Endometrial microvascular endothelial cells (primary cell): ENCODE measurements around the gene SNRK. TPM values are rescaled to one million over a fixed set of nuclear protein-coding genes. Genes with fewer than 3 reads are reported as not detected.

Source experiments
- in situ Hi-C: cut with HindIII; loops from 2 replicates; pipeline ENCODE4 v1.10.0; 2017; ENCODE audit warnings: low sequenced_read_pairs, low pct_unique_long_range_greater_than_20kb; ENCODE audit errors: inconsistent ontology term
- total RNA-seq: library from RNA; depleted of rRNA; stranded (reverse); fragments of >200 nt; gene quantifications from one replicate; pipeline ENCODE4 v1.2.3, GENCODE V29; 2015; ENCODE audit errors: inconsistent ontology term

SNRK gene
- total RNA-seq, 1 donor from 2014 or later = 139 TPM

DNA sequence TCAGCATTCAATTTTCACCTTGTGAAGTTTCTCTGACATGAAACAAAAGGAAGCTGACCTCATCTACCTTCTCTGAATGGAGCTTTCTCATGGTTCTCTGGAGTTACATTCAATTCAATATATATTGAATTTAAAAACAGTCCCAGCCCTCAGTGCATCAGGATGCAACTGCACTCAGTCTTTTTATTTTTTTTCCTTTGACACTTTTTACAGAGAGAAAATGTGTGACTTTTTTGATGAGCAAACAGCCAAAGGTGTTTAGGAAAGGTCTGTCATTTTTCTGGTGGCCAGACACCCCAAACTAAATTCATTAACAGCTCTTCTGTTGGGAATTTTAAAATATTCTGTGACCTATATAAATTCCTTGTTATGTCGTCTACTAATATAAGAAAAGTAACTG lies 19.3 kb upstream of the SNRK start:
- in situ Hi-C loops = no loop called here

DNA sequence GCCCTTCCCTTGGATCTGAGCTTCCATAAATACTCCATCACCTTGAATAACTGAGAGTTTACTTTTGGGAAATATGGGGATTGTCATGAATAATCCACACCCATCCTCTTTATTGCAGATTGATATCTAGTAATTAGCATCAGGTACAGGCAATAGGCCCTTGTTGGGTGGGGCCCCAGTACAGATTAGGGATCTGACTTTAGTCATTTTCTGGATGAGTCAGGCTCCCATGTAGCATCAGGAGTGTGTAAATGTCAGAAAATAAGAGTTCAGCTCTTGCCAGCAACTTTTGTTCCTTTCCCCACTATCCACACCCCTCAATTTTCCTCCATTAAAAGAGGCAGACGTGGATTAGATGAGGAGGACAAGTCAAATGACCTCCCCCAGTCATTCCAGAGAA lies 17.7 kb upstream of the SNRK start:
- in situ Hi-C loops = no loop called here

DNA sequence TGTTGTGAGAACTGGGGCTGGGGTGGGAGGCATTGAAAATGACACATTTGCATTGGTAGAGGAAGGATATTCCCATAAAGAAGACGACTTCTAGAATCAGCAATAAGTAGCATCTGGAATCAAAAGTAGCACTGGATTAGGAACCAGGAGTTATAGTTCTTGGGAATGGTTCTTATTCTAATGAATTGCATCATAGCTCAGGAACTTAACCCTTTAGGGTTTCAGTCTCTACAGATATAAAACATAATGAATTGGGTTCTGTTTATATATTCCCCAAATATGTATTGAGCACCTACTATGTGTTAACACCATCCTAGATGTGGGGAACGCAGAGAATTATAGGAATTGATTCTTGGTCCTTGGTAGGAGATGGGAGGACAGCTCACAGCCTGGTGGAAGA lies 16.3 kb upstream of the SNRK start:
- in situ Hi-C loops = no loop called here

DNA sequence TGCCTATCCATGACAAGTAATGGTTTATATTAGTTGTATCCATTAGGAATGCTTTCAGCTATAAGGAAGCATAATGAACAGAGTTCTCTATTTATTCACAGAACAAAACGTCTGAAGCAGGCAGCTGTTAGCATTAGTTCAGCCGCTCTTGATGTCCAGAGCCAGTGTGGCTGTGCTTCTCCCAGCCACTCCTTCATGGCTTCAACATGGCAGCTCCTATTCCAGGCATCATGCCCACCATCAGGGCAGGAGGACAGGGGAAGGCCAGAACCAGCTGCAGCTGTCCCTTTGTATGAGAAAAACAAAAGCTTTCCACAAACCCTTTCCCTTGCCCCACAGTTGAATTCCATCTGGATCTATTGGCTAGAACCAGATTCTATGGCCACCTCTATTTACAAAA lies 12.9 kb upstream of the SNRK start:
- in situ Hi-C loops = no loop called here

GRCh38 chr3:43279082-43279481 lies 7.3 kb upstream of the SNRK start:
- in situ Hi-C loops = no loop called here

GRCh38 chr3:43279532-43279931 lies 6.8 kb upstream of the SNRK start:
- in situ Hi-C loops = no loop called here

- in situ Hi-C loops = no loop called here
Observed at GRCh38 chr3:43281020-43281419, 5.3 kb upstream of the SNRK start.

GRCh38 chr3:43284171-43284570 lies 2.2 kb upstream of the SNRK start:
- in situ Hi-C loops = no loop called here

DNA sequence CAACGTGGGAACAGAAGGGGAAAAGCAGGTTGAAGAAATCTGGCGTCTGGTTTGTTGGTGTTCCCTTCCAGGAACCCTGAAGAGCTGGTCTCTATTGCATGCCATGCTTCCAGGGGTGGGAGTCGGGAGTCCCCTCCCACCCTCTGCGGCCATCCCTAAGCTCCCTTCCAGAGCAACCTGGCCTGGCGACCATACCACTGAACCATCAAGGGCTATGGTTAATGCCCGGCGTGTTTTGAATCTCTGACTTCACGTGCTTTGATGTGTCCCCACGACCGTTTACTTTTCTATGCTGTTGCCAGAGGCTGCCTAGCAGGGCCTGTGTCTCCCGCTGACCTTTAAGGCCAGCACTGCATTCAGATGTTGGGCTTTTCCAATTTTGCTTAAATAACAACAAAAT lies 696 bp upstream of the SNRK start:
- in situ Hi-C loops = no loop called here

DNA sequence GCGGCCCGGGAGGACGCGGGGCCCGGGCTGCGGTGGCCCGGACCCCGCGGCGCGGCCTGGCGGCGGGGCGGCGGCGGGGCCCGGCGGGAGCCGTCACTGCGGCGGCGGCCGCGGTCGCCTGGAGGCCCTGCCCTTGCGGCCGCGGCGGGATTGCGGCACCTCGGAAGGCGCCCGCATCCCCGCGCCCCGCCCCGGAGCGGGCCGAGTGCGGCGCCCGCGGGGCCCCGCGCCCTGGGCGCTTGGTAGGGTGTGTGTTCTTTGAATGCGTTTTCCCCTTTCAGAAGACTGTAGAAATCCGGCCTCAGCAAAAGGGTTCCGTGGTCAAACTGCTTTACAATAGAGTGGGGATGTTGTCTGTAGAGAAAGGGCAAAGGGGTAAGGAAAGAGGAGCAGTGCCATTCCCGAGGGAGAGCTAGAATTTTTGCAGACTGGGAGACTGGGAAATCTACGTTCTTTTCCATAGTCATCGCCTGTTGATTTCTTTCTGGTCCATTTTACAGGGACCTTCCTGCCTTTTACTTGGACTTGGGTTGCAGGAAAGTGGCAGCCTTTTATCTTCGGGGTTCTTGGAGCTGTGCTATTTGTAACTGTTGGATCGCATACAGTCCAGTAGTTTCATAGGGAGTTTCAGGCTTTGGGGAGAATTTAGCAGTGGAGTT lies 630 bp downstream of the SNRK start:
- in situ Hi-C loops = no loop called here

GRCh38 chr3:43287500-43287873 lies 1.1 kb downstream of the SNRK start:
- in situ Hi-C loops = no loop called here

DNA sequence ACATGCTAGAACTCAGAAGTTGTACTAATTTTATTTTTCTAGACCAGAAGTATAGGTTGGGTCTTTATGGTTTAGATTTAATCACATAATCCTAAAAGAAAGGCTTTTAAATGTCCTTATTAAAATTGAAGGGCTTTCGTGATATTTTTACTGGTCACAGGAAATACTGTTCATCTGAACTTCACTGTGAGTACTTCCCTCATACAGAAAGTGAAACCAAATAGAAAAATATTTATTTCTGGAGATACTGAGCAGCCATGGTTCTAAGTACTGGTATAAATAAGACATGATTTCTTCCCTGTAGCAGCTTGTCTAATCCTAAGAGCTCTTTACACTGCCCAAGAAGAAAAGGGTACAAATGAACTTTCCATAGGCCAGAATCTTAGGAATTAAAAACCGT lies 2.0 kb downstream of the SNRK start:
- in situ Hi-C loops = no loop called here

GRCh38 chr3:43288850-43289249 lies 2.5 kb downstream of the SNRK start:
- in situ Hi-C loops = no loop called here

DNA sequence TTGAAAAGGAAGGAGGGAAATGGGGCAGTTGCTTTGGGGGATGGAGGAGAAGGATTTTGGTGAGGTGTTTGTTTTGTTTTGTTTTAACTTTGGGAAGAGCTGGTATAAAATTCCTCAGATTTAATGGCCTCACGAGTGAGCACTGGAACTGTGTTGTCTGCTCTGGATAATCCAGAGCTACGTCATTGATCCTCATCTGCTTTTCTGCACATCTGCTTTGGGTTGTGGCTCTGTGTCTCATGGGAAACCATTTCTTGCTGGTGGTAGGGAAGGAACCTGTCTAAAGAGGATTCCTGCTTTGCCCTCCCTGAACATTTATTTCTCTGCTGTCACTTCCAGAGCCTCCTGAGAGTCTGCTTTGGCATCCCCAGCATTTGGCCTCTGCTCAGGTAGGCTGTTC lies 3.1 kb downstream of the SNRK start:
- in situ Hi-C loops = no loop called here

DNA sequence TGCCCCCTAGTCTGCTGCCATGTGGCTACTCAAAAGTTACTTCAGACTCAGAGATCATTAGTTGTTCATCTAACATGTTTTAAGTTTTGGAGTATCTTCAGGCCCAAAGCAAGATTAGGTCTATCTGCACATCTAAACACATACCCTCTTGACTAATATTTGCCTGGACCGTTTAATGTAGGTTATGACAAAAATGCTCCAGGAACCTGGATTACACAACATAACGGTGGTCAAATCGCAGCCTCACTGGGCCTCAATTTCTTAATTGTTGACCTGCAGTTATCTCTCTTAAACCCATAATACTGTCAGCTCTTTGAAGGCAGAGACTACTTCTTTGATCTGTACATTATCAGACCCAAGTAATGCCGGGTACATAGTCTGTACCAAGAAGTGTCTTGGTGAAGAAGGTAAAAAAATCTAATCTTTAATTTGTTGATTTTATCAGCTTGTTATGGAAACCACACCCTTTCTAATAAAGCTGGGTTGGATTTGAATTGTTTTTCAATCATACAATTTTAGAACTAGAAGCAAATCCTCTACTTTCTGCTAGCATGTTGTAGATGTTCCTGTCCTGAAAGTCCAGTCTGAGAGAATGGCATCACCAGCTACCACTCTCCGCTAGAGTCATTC lies 3.6 kb downstream of the SNRK start:
- in situ Hi-C loops = no loop called here

DNA sequence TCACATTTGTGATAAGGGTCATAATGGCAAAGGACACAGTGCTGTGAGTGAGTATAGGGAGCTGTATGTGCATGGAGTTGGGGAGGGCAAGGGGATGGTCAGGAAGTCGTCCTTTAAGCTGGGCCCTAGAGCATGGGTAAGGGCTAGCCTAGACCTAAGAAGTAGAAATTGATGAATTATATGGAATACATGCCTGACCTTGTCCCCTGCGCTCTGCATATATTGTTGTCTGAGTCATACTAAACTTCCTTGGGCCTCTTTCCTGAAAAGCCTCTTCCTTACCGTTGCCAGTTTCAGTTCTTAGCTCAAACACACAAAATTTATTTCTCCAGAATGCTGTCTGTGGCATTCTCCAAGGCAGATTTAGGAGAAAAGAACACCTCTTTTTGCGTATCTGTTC lies 4.6 kb downstream of the SNRK start:
- in situ Hi-C loops = no loop called here

- in situ Hi-C loops = no loop called here
Observed at GRCh38 chr3:43291546-43291945, 5.2 kb downstream of the SNRK start.

DNA sequence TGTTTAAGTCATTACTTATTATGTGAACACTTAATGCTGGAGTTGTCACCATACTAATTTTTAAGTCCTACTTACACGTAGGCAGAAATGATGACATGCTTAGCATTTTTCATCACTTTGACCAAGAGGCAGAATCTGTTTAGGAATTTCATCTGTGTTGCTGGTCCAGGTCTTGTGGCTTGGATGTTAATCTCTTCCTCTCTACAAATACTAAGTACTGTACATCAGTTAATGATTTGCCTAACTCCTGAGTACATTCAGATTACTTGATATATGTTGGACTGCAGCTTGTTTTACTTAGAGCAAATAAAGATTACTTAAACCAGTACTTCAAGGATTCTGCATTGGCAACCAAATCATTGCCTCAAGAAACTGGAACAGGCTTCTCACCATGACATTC lies 8.6 kb downstream of the SNRK start:
- in situ Hi-C loops = no loop called here

- in situ Hi-C loops = no loop called here
Observed at GRCh38 chr3:43296565-43296964, 10.2 kb downstream of the SNRK start.

- in situ Hi-C loops = no loop called here
Observed at GRCh38 chr3:43298292-43298691, 12.0 kb downstream of the SNRK start.

DNA sequence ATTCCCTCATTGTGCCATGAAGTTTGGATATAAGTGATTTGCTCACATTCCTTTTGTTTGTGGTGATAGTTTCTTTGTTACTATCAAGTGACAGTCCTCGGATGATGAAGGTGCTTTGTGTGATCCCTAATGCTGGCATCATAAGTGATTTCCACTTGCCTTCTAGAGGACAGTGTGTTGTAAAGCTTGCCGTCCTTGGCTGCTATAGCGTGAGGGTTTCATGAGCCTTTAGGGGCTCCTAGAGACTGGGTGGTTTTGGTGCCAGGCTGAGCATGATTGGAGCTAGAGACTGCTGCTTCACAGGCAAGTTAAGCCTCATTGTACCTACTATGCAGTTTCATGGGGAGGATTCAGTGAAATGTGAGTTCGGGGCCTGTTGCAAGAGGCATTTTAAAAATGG lies 12.4 kb downstream of the SNRK start:
- in situ Hi-C loops = no loop called here
